PC-9 (cell line): ENCODE measurements around the gene ADGRA1.

Experiments
- CTCF ChIP-seq: fragments of 200-600 bp; sonication (generic); conservative IDR thresholded peaks from 2 replicates; pipeline ENCODE4 v1.6.1; 2017; ENCODE audit warnings: mixed run types, antibody characterized with exemption, mild to moderate bottlenecking, moderate library complexity
- EZH2 ChIP-seq: fragments of 200-600 bp; sonication (generic); IDR thresholded peaks from 2 replicates; pipeline ENCODE4 v1.8.0; 2017; ENCODE audit warnings: antibody characterized with exemption, low read depth

- TF ChIP-seq CTCF: no peak
- no peak for TF ChIP-seq EZH2
Measured at GRCh38 chr10:133159611-133159949, 71.9 kb downstream of the ADGRA1 start.
